Stimulated activated CD8-positive, alpha-beta memory T cell treated with anti-CD3 and anti-CD28 coated beads, Interleukin-15, amount 100 ng/mL, for 24 hours (primary cell): ENCODE data around the gene BUB1B.
"Not testable (repeated sequence)": the region's sequence is repeated elsewhere in the genome, so short reads cannot be mapped to it uniquely, and the experiment has no call there.

Experiments used
- DNase-seq: peaks from one replicate; pipeline ENCODE4 v3.0.0-alpha.2; 2020; ENCODE audit warnings: low read depth

BUB1B gene

GRCh38 chr15:40135846-40136450, 24.9 kb upstream of the BUB1B start:
- not testable (repeated sequence) for DNase-seq

GRCh38 chr15:40136470-40137302, 24.2 kb upstream of the BUB1B start:
- no peak for DNase-seq

- no peak for DNase-seq
Measured at GRCh38 chr15:40137303-40138200, 23.3 kb upstream of the BUB1B start.

GRCh38 chr15:40138201-40138570, 22.7 kb upstream of the BUB1B start:
- not testable (repeated sequence) for DNase-seq

- DNase-seq, result no peak
Measured at GRCh38 chr15:40142428-40142827, 18.4 kb upstream of the BUB1B start.

- no peak for DNase-seq
Measured at GRCh38 chr15:40146037-40146436, 14.8 kb upstream of the BUB1B start.

- DNase-seq, result no peak
Measured at GRCh38 chr15:40149339-40149738, 11.5 kb upstream of the BUB1B start.

- no peak for DNase-seq
Measured at GRCh38 chr15:40150163-40150925, 10.5 kb upstream of the BUB1B start.

GRCh38 chr15:40151499-40151898, 9.4 kb upstream of the BUB1B start:
- DNase-seq, result no peak

- no peak for DNase-seq
Measured at GRCh38 chr15:40151991-40152390, 8.9 kb upstream of the BUB1B start.

- DNase-seq, result not testable (repeated sequence)
Measured at GRCh38 chr15:40154821-40155220, 6.0 kb upstream of the BUB1B start.

- no peak for DNase-seq
Measured at GRCh38 chr15:40155270-40155910, 5.5 kb upstream of the BUB1B start.

GRCh38 chr15:40157778-40158447, 3.0 kb upstream of the BUB1B start:
- no peak for DNase-seq

GRCh38 chr15:40160021-40160420, 848 bp upstream of the BUB1B start:
- DNase-seq, result no peak

- DNase-seq, result no peak
Measured at GRCh38 chr15:40161693-40162391, 973 bp downstream of the BUB1B start.

- no peak for DNase-seq
Measured at GRCh38 chr15:40162552-40162951, 1.7 kb downstream of the BUB1B start.

- no peak for DNase-seq
Measured at GRCh38 chr15:40163657-40164416, 3.0 kb downstream of the BUB1B start.

- not testable (repeated sequence) for DNase-seq
Measured at GRCh38 chr15:40167374-40167773, 6.5 kb downstream of the BUB1B start.

- no peak for DNase-seq
Measured at GRCh38 chr15:40175160-40175559, 14.3 kb downstream of the BUB1B start.
